ENCODE results near the gene FILIP1L.

FILIP1L gene

GRCh38 chr3:99877031-99877579, 237.2 kb downstream of the FILIP1L start:
- Histone ChIP-seq H3K36me3 (ENCODE audit: control insufficient read depth, insufficient read depth, low read length) (no peaks in the 10 kb centered on the region), H3K4me3 (ENCODE audit: low read length) (no peak overlapping the region), H3K9me3 (ENCODE audit: control insufficient read depth, insufficient read depth, low read length) (no peaks in the 10 kb centered on the region), H3K27me3 (ENCODE audit: control insufficient read depth, insufficient read depth, low read length) (peaks cover 13% of the 10 kb centered on the region; the same call in 1 of the 2 replicates), H3K4me1 (ENCODE audit: control insufficient read depth, insufficient read depth, low read length) (no peaks in the 10 kb centered on the region), H3K27ac (ENCODE audit: low read length) (no peak overlapping the region)
- no CpG with 5 or more reads among the region's 4 CpGs for WGBS (ENCODE audit: insufficient coverage, insufficient read length)
- no peak for DNase-seq (ENCODE audit: low read depth, low spot score)

GRCh38 chr3:99875929-99876841, 238.1 kb downstream of the FILIP1L start:
- DNase-seq (ENCODE audit: low read depth, low spot score) = peak; percentile 50
- Histone ChIP-seq H3K4me3 (ENCODE audit: low read length) (peak overlapping the region; percentile 52), H3K27me3 (ENCODE audit: control insufficient read depth, insufficient read depth, low read length) (peaks cover 15% of the 10 kb centered on the region), H3K36me3 (ENCODE audit: control insufficient read depth, insufficient read depth, low read length) (no peaks in the 10 kb centered on the region), H3K27ac (ENCODE audit: low read length) (no peak overlapping the region), H3K9me3 (ENCODE audit: control insufficient read depth, insufficient read depth, low read length) (no peaks in the 10 kb centered on the region), H3K4me1 (ENCODE audit: control insufficient read depth, insufficient read depth, low read length) (no peaks in the 10 kb centered on the region)
- WGBS (ENCODE audit: insufficient coverage, insufficient read length) = no CpG with 5 or more reads among the region's 63 CpGs

DNA sequence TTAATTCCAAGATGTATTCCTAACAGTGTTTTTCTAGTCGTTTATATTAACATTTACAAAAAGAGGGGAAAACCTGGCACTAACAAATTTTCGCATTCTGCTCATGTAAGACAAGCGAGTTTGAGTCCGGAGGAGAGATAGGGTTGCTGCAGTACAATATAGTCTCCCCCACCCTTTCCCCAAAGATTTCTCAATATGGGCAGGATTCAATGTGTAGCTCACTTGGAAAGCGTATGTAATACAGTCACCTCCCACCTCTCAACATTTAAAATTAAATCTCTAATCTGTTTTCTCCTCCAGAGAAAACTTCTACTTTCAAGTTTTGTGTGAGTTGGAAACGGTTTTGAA, 238.7 kb downstream of the FILIP1L start:
- Histone ChIP-seq H3K9me3 (ENCODE audit: control insufficient read depth, insufficient read depth, low read length) (no peaks in the 10 kb centered on the region), H3K4me3 (ENCODE audit: low read length) (peak overlapping the region; percentile 8; the same call in 1 of the 2 replicates), H3K36me3 (ENCODE audit: control insufficient read depth, insufficient read depth, low read length) (no peaks in the 10 kb centered on the region), H3K27me3 (ENCODE audit: control insufficient read depth, insufficient read depth, low read length) (peaks cover 15% of the 10 kb centered on the region), H3K4me1 (ENCODE audit: control insufficient read depth, insufficient read depth, low read length) (no peaks in the 10 kb centered on the region), H3K27ac (ENCODE audit: low read length) (no peak overlapping the region)
- WGBS (ENCODE audit: insufficient coverage, insufficient read length) = no CpG with 5 or more reads among the region's 6 CpGs
- no peak for DNase-seq (ENCODE audit: low read depth, low spot score)

GRCh38 chr3:99874237-99875002, 239.9 kb downstream of the FILIP1L start:
- H3K27ac ChIP-seq (ENCODE audit: low read length) = no peak overlapping the region
- DNase-seq (ENCODE audit: low read depth, low spot score) = no peak
- H3K4me3 ChIP-seq (ENCODE audit: low read length) = no peak overlapping the region
- no peaks in the 10 kb centered on the region for H3K4me1 ChIP-seq (ENCODE audit: control insufficient read depth, insufficient read depth, low read length)
- no peaks in the 10 kb centered on the region for H3K9me3 ChIP-seq (ENCODE audit: control insufficient read depth, insufficient read depth, low read length)
- H3K27me3 ChIP-seq (ENCODE audit: control insufficient read depth, insufficient read depth, low read length) = peaks cover 15% of the 10 kb centered on the region
- WGBS (ENCODE audit: insufficient coverage, insufficient read length) = no CpG with 5 or more reads among the region's 3 CpGs
- H3K36me3 ChIP-seq (ENCODE audit: control insufficient read depth, insufficient read depth, low read length) = no peaks in the 10 kb centered on the region

GRCh38 chr3:99873269-99874102, 240.8 kb downstream of the FILIP1L start:
- Histone ChIP-seq H3K27me3 (ENCODE audit: control insufficient read depth, insufficient read depth, low read length) (peaks cover 13% of the 10 kb centered on the region), H3K4me1 (ENCODE audit: control insufficient read depth, insufficient read depth, low read length) (no peaks in the 10 kb centered on the region)

GRCh38 chr3:99872923-99873254, 241.4 kb downstream of the FILIP1L start:
- H3K9me3 ChIP-seq (ENCODE audit: control insufficient read depth, insufficient read depth, low read length) = no peaks in the 10 kb centered on the region
- H3K27ac ChIP-seq (ENCODE audit: low read length) = no peak overlapping the region
- no peaks in the 10 kb centered on the region for H3K4me1 ChIP-seq (ENCODE audit: control insufficient read depth, insufficient read depth, low read length)
- no peak overlapping the region for H3K4me3 ChIP-seq (ENCODE audit: low read length)
- peaks cover 9% of the 10 kb centered on the region for H3K27me3 ChIP-seq (ENCODE audit: control insufficient read depth, insufficient read depth, low read length)
- no peak for DNase-seq (ENCODE audit: low read depth, low spot score)
- H3K36me3 ChIP-seq (ENCODE audit: control insufficient read depth, insufficient read depth, low read length) = no peaks in the 10 kb centered on the region

More at GRCh38 chr3:99873269-99874102, 240.8 kb downstream of the FILIP1L start:
- no peak overlapping the region for H3K4me3 ChIP-seq (ENCODE audit: low read length)
- H3K9me3 ChIP-seq (ENCODE audit: control insufficient read depth, insufficient read depth, low read length) = no peaks in the 10 kb centered on the region
- no peak overlapping the region for H3K27ac ChIP-seq (ENCODE audit: low read length)
- no peaks in the 10 kb centered on the region for H3K36me3 ChIP-seq (ENCODE audit: control insufficient read depth, insufficient read depth, low read length)
- DNase-seq (ENCODE audit: low read depth, low spot score) = no peak
- no CpG with 5 or more reads among the region's 2 CpGs for WGBS (ENCODE audit: insufficient coverage, insufficient read length)

DNA sequence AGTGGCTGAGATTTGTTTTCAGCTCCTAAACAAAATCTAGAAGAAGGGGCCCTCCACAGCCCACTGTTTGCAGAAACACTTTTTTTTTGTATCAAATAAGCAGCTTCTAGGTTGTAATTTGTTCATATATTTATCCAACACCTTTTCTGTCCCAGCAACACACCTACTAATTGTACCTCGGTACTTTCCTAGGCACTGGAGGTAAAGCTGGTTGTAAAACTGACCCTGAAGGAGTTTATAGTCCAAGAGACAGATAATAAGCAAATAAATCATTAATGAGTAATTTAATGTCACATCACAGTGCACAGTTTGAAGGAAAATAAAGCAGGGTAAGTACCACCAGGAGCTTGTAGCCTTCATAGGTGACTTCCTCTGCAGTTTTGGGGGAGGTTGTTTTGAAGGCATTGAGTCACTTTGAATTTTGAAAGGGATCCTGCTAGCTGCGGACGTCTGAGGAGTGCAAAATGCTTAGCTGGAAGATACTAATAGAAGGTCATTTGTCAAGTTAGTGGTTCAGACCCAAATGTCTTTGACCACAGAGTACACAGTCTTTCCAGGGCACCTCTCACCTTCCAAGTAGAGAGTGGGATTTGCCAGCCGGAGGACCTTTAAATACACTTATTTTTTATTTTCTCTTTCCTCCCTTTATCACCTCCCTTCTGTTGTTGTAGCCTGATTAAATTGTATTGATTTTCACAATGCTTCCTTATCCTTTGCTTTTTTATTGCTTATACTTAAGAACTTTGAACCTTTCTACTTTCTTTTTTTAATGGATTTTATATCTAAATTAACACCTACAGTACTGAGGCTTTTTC, 242.9 kb downstream of the FILIP1L start:
- H3K27me3 ChIP-seq (ENCODE audit: control insufficient read depth, insufficient read depth, low read length) = peaks cover 6% of the 10 kb centered on the region
- WGBS (ENCODE audit: insufficient coverage, insufficient read length) = no CpG with 5 or more reads among the region's 4 CpGs
- H3K27ac ChIP-seq (ENCODE audit: low read length) = no peak overlapping the region
- H3K4me3 ChIP-seq (ENCODE audit: low read length) = no peak overlapping the region
- H3K36me3 ChIP-seq (ENCODE audit: control insufficient read depth, insufficient read depth, low read length) = no peaks in the 10 kb centered on the region
- no peak for DNase-seq (ENCODE audit: low read depth, low spot score)
- H3K4me1 ChIP-seq (ENCODE audit: control insufficient read depth, insufficient read depth, low read length) = no peaks in the 10 kb centered on the region
- no peaks in the 10 kb centered on the region for H3K9me3 ChIP-seq (ENCODE audit: control insufficient read depth, insufficient read depth, low read length)

GRCh38 chr3:99870712-99871111, 243.6 kb downstream of the FILIP1L start:
- Histone ChIP-seq H3K4me1 (ENCODE audit: control insufficient read depth, insufficient read depth, low read length) (no peaks in the 10 kb centered on the region), H3K27me3 (ENCODE audit: control insufficient read depth, insufficient read depth, low read length) (peaks cover 6% of the 10 kb centered on the region), H3K4me3 (ENCODE audit: low read length) (no peak overlapping the region), H3K36me3 (ENCODE audit: control insufficient read depth, insufficient read depth, low read length) (no peaks in the 10 kb centered on the region), H3K9me3 (ENCODE audit: control insufficient read depth, insufficient read depth, low read length) (no peaks in the 10 kb centered on the region), H3K27ac (ENCODE audit: low read length) (no peak overlapping the region)
- no CpG with 5 or more reads among the region's 2 CpGs for WGBS (ENCODE audit: insufficient coverage, insufficient read length)
- no peak for DNase-seq (ENCODE audit: low read depth, low spot score)

GRCh38 chr3:99869621-99870020, 244.7 kb downstream of the FILIP1L start:
- peaks cover 4% of the 10 kb centered on the region for H3K27me3 ChIP-seq (ENCODE audit: control insufficient read depth, insufficient read depth, low read length)
- no peaks in the 10 kb centered on the region for H3K36me3 ChIP-seq (ENCODE audit: control insufficient read depth, insufficient read depth, low read length)
- WGBS (ENCODE audit: insufficient coverage, insufficient read length) = no CpG with 5 or more reads among the region's 1 CpG
- H3K9me3 ChIP-seq (ENCODE audit: control insufficient read depth, insufficient read depth, low read length) = no peaks in the 10 kb centered on the region
- no peak overlapping the region for H3K4me3 ChIP-seq (ENCODE audit: low read length)
- H3K27ac ChIP-seq (ENCODE audit: low read length) = no peak overlapping the region
- no peaks in the 10 kb centered on the region for H3K4me1 ChIP-seq (ENCODE audit: control insufficient read depth, insufficient read depth, low read length)
- DNase-seq (ENCODE audit: low read depth, low spot score) = no peak

Measured in iPS DF 6.9 (cell line).